ENCODE results near the gene PRSS16.
A peak's percentile ranks its signal among the peaks of the same experiment; 100 is the strongest.

PRSS16 gene

GRCh38 chr6:27281569-27281968 is 34.1 kb downstream of the PRSS16 start:
- Mint-ChIP-seq H3K36me3 (ENCODE audit: insufficient read depth) (peaks cover 54% of the 10 kb centered on the region), H3K4me1 (ENCODE audit: low read depth in 2 of 2) (peaks cover 2 to 3% of the 10 kb centered on the region in 2 donors), H3K9me3 (peaks cover 8 to 11% of the 10 kb centered on the region in 2 donors), H3K4me3 (no peak overlapping the region), H3K27ac (no peak overlapping the region), H3K27me3 (peaks cover 93 to 94% of the 10 kb centered on the region in 2 donors)
- no peak for DNase-seq
- ATAC-seq (replicated peaks), result no peak

- peaks cover 58% of the 10 kb centered on the region for H3K36me3 Mint-ChIP-seq (ENCODE audit: insufficient read depth)
- peak overlapping the region; percentile 19 to 67 for H3K27ac Mint-ChIP-seq
- H3K9me3 Mint-ChIP-seq, result peaks cover 8 to 12% of the 10 kb centered on the region in 2 donors
- H3K4me1 Mint-ChIP-seq (ENCODE audit: low read depth in 2 of 2), result peaks cover 2 to 5% of the 10 kb centered on the region in 2 donors
- ATAC-seq (replicated peaks) (no peak), DNase-seq (no peak)
- H3K4me3 Mint-ChIP-seq, result no peak overlapping the region
- peaks cover 94 to 96% of the 10 kb centered on the region in 2 donors for H3K27me3 Mint-ChIP-seq
Observed at GRCh38 chr6:27283279-27283678, 35.8 kb downstream of the PRSS16 start.

GRCh38 chr6:27286141-27286540 is 38.6 kb downstream of the PRSS16 start:
- no peak overlapping the region for H3K4me3 Mint-ChIP-seq
- H3K4me1 Mint-ChIP-seq (ENCODE audit: low read depth in 2 of 2), result peaks cover 2 to 6% of the 10 kb centered on the region in 2 donors
- no peak overlapping the region for H3K27ac Mint-ChIP-seq
- DNase-seq (no peak), ATAC-seq (replicated peaks) (no peak)
- peaks cover 12 to 22% of the 10 kb centered on the region in 2 donors for H3K9me3 Mint-ChIP-seq
- peaks cover 94 to 95% of the 10 kb centered on the region in 2 donors for H3K27me3 Mint-ChIP-seq
- H3K36me3 Mint-ChIP-seq (ENCODE audit: insufficient read depth), result peaks cover 44% of the 10 kb centered on the region

GRCh38 chr6:27287751-27288135 is 40.2 kb downstream of the PRSS16 start:
- peaks cover 2 to 6% of the 10 kb centered on the region in 2 donors for H3K4me1 Mint-ChIP-seq (ENCODE audit: low read depth in 2 of 2)
- peak overlapping the region in 1 of 2 donors; percentile 6 for H3K4me3 Mint-ChIP-seq
- no peak overlapping the region for H3K27ac Mint-ChIP-seq
- peaks cover 15 to 29% of the 10 kb centered on the region in 2 donors for H3K9me3 Mint-ChIP-seq
- H3K36me3 Mint-ChIP-seq (ENCODE audit: insufficient read depth), result peaks cover 40% of the 10 kb centered on the region
- DNase-seq, result no peak
- H3K27me3 Mint-ChIP-seq, result peaks cover 96 to 98% of the 10 kb centered on the region in 2 donors
- no peak for ATAC-seq (replicated peaks)

- Mint-ChIP-seq H3K27ac (peak overlapping the region in 1 of 2 donors; percentile 70), H3K4me1 (ENCODE audit: low read depth in 2 of 2) (peaks cover 2 to 6% of the 10 kb centered on the region in 2 donors), H3K36me3 (ENCODE audit: insufficient read depth) (peaks cover 34% of the 10 kb centered on the region), H3K4me3 (no peak overlapping the region), H3K9me3 (peaks cover 15 to 29% of the 10 kb centered on the region in 2 donors), H3K27me3 (peaks cover 93 to 95% of the 10 kb centered on the region in 2 donors)
- DNase-seq (no peak), ATAC-seq (replicated peaks) (no peak)
Observed at GRCh38 chr6:27288136-27289044, 40.9 kb downstream of the PRSS16 start.

GRCh38 chr6:27290065-27290849 is 42.8 kb downstream of the PRSS16 start:
- peaks cover 14 to 21% of the 10 kb centered on the region in 2 donors for H3K9me3 Mint-ChIP-seq
- H3K36me3 Mint-ChIP-seq (ENCODE audit: insufficient read depth), result peaks cover 31% of the 10 kb centered on the region
- peaks cover 93 to 95% of the 10 kb centered on the region in 2 donors for H3K27me3 Mint-ChIP-seq
- peaks cover 2 to 6% of the 10 kb centered on the region in 2 donors for H3K4me1 Mint-ChIP-seq (ENCODE audit: low read depth in 2 of 2)
- H3K27ac Mint-ChIP-seq, result peak overlapping the region in 1 of 2 donors; percentile 7
- ATAC-seq (replicated peaks) (no peak), DNase-seq (no peak)
- no peak overlapping the region for H3K4me3 Mint-ChIP-seq

- Mint-ChIP-seq H3K27ac (peak overlapping the region in 1 of 2 donors; percentile 7), H3K4me1 (ENCODE audit: low read depth in 2 of 2) (peaks cover 6% of the 10 kb centered on the region in 2 donors), H3K27me3 (peaks cover 93 to 95% of the 10 kb centered on the region in 2 donors), H3K4me3 (no peak overlapping the region), H3K36me3 (ENCODE audit: insufficient read depth) (peaks cover 34% of the 10 kb centered on the region), H3K9me3 (peaks cover 16 to 26% of the 10 kb centered on the region in 2 donors)
- DNase-seq (no peak), ATAC-seq (replicated peaks) (no peak)
Observed at GRCh38 chr6:27290850-27291208, 43.3 kb downstream of the PRSS16 start.

GRCh38 chr6:27293436-27294098 is 46.1 kb downstream of the PRSS16 start:
- peaks cover 39% of the 10 kb centered on the region for H3K36me3 Mint-ChIP-seq (ENCODE audit: insufficient read depth)
- no peak for DNase-seq
- peaks cover 5 to 6% of the 10 kb centered on the region in 2 donors for H3K4me1 Mint-ChIP-seq (ENCODE audit: low read depth in 2 of 2)
- H3K9me3 Mint-ChIP-seq, result peaks cover 15 to 35% of the 10 kb centered on the region in 2 donors
- no peak overlapping the region for H3K27ac Mint-ChIP-seq
- H3K4me3 Mint-ChIP-seq, result no peak overlapping the region
- H3K27me3 Mint-ChIP-seq, result peaks cover 89 to 95% of the 10 kb centered on the region in 2 donors
- ATAC-seq (replicated peaks), result no peak

- Mint-ChIP-seq H3K36me3 (ENCODE audit: insufficient read depth) (peaks cover 38% of the 10 kb centered on the region), H3K27ac (no peak overlapping the region), H3K27me3 (peaks cover 89 to 95% of the 10 kb centered on the region in 2 donors), H3K4me1 (ENCODE audit: low read depth in 2 of 2) (peaks cover 4 to 6% of the 10 kb centered on the region in 2 donors), H3K9me3 (peaks cover 15 to 30% of the 10 kb centered on the region in 2 donors), H3K4me3 (no peak overlapping the region)
- no peak for DNase-seq
- no peak for ATAC-seq (replicated peaks)
Observed at GRCh38 chr6:27294409-27294808, 46.9 kb downstream of the PRSS16 start.

- DNase-seq (no peak), ATAC-seq (replicated peaks) (no peak)
- Mint-ChIP-seq H3K9me3 (peaks cover 11 to 22% of the 10 kb centered on the region in 2 donors), H3K27ac (peak overlapping the region in 1 of 2 donors; percentile 3), H3K4me1 (ENCODE audit: low read depth in 2 of 2) (peaks cover 4 to 5% of the 10 kb centered on the region in 2 donors), H3K4me3 (peak overlapping the region; percentile 4 to 13), H3K27me3 (peaks cover 84 to 95% of the 10 kb centered on the region in 2 donors), H3K36me3 (ENCODE audit: insufficient read depth) (peaks cover 35% of the 10 kb centered on the region)
Observed at GRCh38 chr6:27295301-27296079, 48.0 kb downstream of the PRSS16 start.

- Mint-ChIP-seq H3K27ac (peak overlapping the region in 1 of 2 donors; percentile 3), H3K9me3 (peaks cover 11 to 21% of the 10 kb centered on the region in 2 donors), H3K4me1 (ENCODE audit: low read depth in 2 of 2) (peaks cover 4 to 5% of the 10 kb centered on the region in 2 donors), H3K36me3 (ENCODE audit: insufficient read depth) (peaks cover 27% of the 10 kb centered on the region), H3K4me3 (no peak overlapping the region), H3K27me3 (peaks cover 82 to 95% of the 10 kb centered on the region in 2 donors)
- ATAC-seq (replicated peaks) (no peak), DNase-seq (no peak)
Observed at GRCh38 chr6:27296106-27296783, 48.7 kb downstream of the PRSS16 start.

- Mint-ChIP-seq H3K27ac (no peak overlapping the region), H3K4me1 (ENCODE audit: low read depth in 2 of 2) (peaks cover 4 to 5% of the 10 kb centered on the region in 2 donors), H3K36me3 (ENCODE audit: insufficient read depth) (peaks cover 30% of the 10 kb centered on the region), H3K9me3 (peaks cover 7 to 14% of the 10 kb centered on the region in 2 donors), H3K27me3 (peaks cover 80 to 95% of the 10 kb centered on the region in 2 donors), H3K4me3 (no peak overlapping the region)
- DNase-seq (no peak), ATAC-seq (replicated peaks) (no peak)
Observed at GRCh38 chr6:27297484-27297856, 50.0 kb downstream of the PRSS16 start.
